A375 (cell line): ENCODE results near the gene SPATA13. TPM values are rescaled to one million over a fixed set of nuclear protein-coding genes. Genes with fewer than 3 reads are reported as not detected.

ENCODE experiments used
- small RNA-seq: library from RNA; depleted of rRNA; stranded (forward); fragments of <200 nt; gene quantifications from one replicate; pipeline ENCODE3, GENCODE V24; 2014
- total RNA-seq: library from RNA; depleted of rRNA; stranded (reverse); fragments of >200 nt; shearing (Covaris generic); gene quantifications from 2 replicates; pipeline ENCODE4 v1.2.3, GENCODE V29; 2014; rRNA removed

The SPATA13 gene
- total RNA-seq, result 26.7 and 37.5 TPM in 2 replicates

DNA sequence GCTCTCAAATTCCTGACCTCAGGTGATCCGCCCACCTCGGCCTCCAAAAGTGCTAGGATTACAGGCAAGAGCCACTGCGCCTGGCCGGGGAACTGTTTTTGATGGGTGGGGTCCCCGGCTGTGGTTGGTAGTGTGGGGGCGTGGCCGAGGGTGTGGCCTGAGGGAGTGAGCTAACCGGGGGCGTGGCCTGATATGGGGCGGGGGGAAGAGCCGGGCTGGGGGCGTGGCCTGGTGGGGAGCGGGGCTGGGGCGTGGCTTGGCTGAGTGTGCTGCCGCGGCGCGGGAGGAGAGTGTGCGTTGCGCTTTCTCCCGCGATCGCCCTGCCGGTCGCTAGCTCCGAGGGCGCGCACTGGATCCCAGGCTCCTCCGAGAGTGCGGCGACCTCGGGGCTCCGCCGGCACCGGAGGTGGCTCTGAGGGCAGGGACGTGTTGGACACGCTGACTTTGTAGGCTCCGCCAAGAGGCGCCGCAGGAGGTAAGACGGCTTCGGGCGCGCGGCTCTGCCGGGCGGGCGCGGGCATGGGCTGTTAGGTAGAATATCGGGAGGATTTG lies at the start of gene SPATA13:
SPATA13 (plus strand) TSS at position 263 of the 552 bp plus-strand sequence. CDS start 62,210 bp downstream, outside the sequence.

DNA sequence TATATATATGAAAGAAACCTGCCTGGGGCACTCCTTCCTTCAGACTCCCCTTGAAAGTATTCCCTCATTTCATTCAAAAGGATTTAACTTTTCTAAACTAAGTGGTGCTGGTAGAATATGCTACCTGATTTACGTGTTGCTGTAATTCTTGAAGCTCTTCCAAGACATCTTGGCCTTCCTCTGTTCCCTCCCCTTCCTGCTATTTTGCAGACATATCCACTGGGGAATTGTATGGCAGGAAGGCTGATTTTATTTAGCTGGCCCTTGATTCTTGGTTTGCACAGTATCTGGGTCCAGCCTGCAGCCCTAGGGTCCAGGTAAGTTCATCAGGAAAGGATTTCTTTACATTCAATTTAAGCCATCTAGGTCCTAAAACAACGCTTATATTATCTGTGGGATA lies 148.8 kb downstream of the SPATA13 start, which contains the start of gene C1QTNF9:
C1QTNF9 (plus strand) TSS at position 281 of the 400 bp plus-strand sequence. CDS start 6,424 bp downstream, outside the sequence.

Small RNAs within 50 kb of the gene (small RNA-seq; reads per million reads assigned to genes)
- gene MIR2276, result not detected

Other genes starting within 250 kb of the SPATA13 start
- not detected in 2 replicates for gene C1QTNF9, start 148.9 kb downstream of the SPATA13 start, total RNA-seq